Thoracic aorta (tissue), 2 donors: ENCODE data around the gene UPK3A. TPM values are rescaled to one million over a fixed set of nuclear protein-coding genes. Genes with fewer than 3 reads are reported as not detected.

ENCODE experiments used
- ATAC-seq: fragments of 150-250 bp; one replicate; pipeline ENCODE4 v1.8.0; 2017; ENCODE audit warnings: low read depth; ENCODE audit not compliant: insufficient number of reproducible peaks, low FRiP score
- DNase-seq: peaks from one replicate; pipeline ENCODE4 v3.0.0-alpha.2; 2020; ENCODE audit warnings: low spot score
- H3K27ac ChIP-seq, 2 donors: fragments of 200-600 bp; sonication (generic); 1 replicate in 1 of 2; 2 replicates in 1 of 2; pipeline ENCODE4 v1.5.1; 2016; ENCODE audit warnings: mild to moderate bottlenecking in 2 of 2, moderate library complexity in 2 of 2
- H3K27me3 ChIP-seq: fragments of 200-600 bp; sonication (generic); replicated peaks from 2 replicates; pipeline ENCODE4 v1.6.0; 2016; ENCODE audit warnings: mild to moderate bottlenecking; ENCODE audit not compliant: insufficient read depth
- H3K36me3 ChIP-seq: fragments of 200-600 bp; sonication (generic); one replicate; pipeline ENCODE4 v1.5.1; 2016
- H3K4me1 ChIP-seq, 2 donors: fragments of 200-600 bp; sonication (generic); 1 replicate in 1 of 2; 2 replicates in 1 of 2; pipeline versions ENCODE4 v1.5.1 to v1.6.0; 2016; ENCODE audit warnings: low read depth in 2 of 2, mild to moderate bottlenecking in 1 of 2; ENCODE audit not compliant: control insufficient read depth in 1 of 2
- H3K4me3 ChIP-seq: fragments of 200-600 bp; sonication (generic); 2 replicates; pipeline ENCODE4 v1.5.1; 2016; ENCODE audit warnings: mild to moderate bottlenecking
- H3K9me3 ChIP-seq: fragments of 200-600 bp; sonication (generic); 2 replicates; pipeline ENCODE4 v1.5.1; 2016
- total RNA-seq, 2 donors: library from RNA; depleted of rRNA; stranded (reverse); fragments of >200 nt; gene quantifications; one replicate each; pipeline versions ENCODE4 v1.1.0 to v1.2.3, GENCODE V29; 2016
- TF ChIP-seq, protein P1 (sequence below): fragments of 200-600 bp; sonication (generic); IDR thresholded peaks from one replicate; pipeline ENCODE4 v1.5.1; 2019; ENCODE audit warnings: antibody characterized with exemption

Gene UPK3A
- total RNA-seq, 2 donors from 2014 or later, result not detected

DNA sequence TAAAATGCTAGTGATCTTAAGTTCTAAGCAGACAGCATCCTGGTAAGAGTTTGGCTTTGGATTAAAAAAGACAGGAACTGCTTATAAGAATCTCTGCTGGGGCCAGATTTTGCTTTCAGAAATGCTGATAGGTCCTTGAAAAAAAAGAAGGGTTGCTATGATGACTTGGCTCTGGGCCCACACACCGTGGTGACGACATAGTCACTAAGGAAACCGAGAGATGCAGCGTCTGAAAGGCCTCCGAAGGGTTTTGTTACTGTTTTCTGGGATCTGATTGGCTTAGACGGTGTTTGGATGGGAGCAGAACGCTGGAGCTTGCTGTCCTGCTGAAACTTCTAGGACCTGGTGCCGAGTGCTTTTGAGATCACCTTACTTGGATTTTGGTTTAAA is 33.4 kb downstream of the UPK3A start:
- H3K27ac ChIP-seq, result peak overlapping the region; percentile 95
- H3K4me1 ChIP-seq, result peaks cover 18 to 84% of the 10 kb centered on the region in 2 donors
- H3K27me3 ChIP-seq, result no peaks in the 10 kb centered on the region
- DNase-seq, result peak; percentile 80
- TF ChIP-seq, protein P1, sequence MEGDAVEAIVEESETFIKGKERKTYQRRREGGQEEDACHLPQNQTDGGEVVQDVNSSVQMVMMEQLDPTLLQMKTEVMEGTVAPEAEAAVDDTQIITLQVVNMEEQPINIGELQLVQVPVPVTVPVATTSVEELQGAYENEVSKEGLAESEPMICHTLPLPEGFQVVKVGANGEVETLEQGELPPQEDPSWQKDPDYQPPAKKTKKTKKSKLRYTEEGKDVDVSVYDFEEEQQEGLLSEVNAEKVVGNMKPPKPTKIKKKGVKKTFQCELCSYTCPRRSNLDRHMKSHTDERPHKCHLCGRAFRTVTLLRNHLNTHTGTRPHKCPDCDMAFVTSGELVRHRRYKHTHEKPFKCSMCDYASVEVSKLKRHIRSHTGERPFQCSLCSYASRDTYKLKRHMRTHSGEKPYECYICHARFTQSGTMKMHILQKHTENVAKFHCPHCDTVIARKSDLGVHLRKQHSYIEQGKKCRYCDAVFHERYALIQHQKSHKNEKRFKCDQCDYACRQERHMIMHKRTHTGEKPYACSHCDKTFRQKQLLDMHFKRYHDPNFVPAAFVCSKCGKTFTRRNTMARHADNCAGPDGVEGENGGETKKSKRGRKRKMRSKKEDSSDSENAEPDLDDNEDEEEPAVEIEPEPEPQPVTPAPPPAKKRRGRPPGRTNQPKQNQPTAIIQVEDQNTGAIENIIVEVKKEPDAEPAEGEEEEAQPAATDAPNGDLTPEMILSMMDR, result no peak
- peak overlapping the region; percentile 55 for H3K4me3 ChIP-seq
- peaks cover 5% of the 10 kb centered on the region for H3K36me3 ChIP-seq
- no peaks in the 10 kb centered on the region for H3K9me3 ChIP-seq
- ATAC-seq, result peak; percentile 75

DNA sequence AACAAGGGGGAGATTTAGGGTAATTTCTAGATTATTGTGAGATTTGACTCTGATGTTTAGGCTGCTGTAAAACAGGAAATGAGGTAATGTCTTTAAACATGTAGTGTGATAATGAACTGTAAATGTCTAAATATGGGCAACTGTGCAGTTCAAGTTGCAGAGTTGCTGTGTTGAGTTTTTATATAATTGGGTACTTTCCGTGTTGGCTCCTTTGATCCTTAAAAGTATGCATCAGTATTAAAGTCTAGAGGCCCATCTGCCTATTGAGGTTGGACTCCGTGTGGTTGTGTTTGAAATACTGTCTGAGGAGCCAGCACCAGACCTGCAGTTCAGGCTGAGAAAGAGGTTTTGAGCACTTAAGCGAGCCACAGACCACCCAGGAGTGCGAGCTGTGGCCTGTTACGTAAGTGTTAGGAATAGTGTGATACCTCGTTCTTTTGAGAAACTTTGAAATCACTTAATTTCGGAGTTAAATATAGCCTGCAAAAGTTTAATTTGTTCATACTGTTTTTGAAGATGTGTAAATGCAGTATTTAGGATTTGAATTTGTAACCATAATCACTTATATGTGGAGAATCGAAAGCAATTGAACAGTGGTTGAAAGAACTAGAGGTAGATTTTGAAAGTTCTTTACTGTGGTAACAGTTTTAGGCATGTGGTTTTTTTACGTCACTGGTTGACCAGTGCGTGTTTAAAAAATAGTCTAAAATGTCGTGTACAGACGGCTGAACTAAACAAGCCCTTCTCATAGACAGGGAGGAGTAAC is 34.0 kb downstream of the UPK3A start:
- DNase-seq (no peak), ATAC-seq (peak; percentile 5)
- no peaks in the 10 kb centered on the region for H3K9me3 ChIP-seq
- peaks cover 9% of the 10 kb centered on the region for H3K36me3 ChIP-seq
- H3K27me3 ChIP-seq, result no peaks in the 10 kb centered on the region
- peaks cover 18 to 81% of the 10 kb centered on the region in 2 donors for H3K4me1 ChIP-seq
- H3K4me3 ChIP-seq, result peak overlapping the region; percentile 55
- peak overlapping the region; percentile 95 for H3K27ac ChIP-seq
- TF ChIP-seq, protein P1, result no peak

DNA sequence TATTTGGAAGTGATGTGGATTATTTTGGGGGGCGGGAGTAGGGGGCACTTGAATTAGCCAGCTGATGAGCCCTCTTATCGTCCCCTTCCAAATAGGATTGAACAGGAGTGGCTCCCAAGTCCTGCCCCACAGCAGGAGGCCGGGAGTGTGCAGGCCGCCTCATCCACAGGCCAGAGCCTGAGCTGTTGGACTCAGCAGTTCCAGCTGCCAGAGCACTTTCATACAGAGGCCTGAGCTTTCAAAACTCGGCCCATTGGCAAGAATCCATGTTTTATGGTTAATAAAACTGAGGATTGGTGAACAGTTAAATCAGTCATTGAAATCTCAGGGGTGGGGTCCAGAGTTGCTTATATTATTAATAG is 34.6 kb downstream of the UPK3A start:
- TF ChIP-seq, protein P1, result no peak
- Histone ChIP-seq H3K27ac (peak overlapping the region; percentile 95), H3K27me3 (no peaks in the 10 kb centered on the region), H3K4me1 (peaks cover 18 to 76% of the 10 kb centered on the region in 2 donors), H3K9me3 (no peaks in the 10 kb centered on the region), H3K36me3 (peaks cover 15% of the 10 kb centered on the region), H3K4me3 (peak overlapping the region; percentile 55)
- DNase-seq (no peak), ATAC-seq (no peak)

DNA sequence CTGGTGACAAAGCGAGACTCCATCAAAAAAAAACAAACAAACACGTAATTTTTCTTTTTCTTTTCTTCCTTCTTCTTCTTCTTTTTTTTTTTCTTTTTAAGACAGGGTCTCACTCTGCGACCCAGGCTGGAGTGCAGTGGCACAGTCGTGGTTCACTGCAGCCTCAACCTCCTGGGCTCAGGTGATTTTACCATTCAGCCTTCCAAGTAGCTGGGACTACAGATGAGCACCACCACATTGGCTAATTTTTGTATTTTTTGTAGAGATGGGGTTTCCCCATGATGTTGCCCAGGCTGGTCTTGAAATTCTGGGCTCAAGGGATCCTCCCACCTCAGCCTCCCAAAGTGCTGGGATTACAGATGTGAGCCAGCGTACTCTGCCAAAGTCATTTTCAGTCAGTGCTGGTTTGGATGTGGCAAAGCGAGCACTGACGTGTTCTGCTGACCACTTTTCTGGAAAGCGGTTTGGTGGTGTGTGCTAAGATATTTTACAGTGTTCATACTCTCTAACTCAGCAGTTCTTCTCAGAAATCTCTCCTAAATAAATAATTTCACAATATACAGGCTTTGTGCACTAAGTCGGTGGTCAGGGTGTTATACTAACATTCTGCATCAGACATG is 35.7 kb downstream of the UPK3A start:
- Histone ChIP-seq H3K27me3 (no peaks in the 10 kb centered on the region), H3K9me3 (no peaks in the 10 kb centered on the region), H3K27ac (peak overlapping the region; percentile 95), H3K4me3 (no peak overlapping the region), H3K4me1 (peaks cover 18 to 69% of the 10 kb centered on the region in 2 donors), H3K36me3 (peaks cover 25% of the 10 kb centered on the region)
- peak; percentile 43 for ATAC-seq
- TF ChIP-seq, protein P1, result no peak
- no peak for DNase-seq

DNA sequence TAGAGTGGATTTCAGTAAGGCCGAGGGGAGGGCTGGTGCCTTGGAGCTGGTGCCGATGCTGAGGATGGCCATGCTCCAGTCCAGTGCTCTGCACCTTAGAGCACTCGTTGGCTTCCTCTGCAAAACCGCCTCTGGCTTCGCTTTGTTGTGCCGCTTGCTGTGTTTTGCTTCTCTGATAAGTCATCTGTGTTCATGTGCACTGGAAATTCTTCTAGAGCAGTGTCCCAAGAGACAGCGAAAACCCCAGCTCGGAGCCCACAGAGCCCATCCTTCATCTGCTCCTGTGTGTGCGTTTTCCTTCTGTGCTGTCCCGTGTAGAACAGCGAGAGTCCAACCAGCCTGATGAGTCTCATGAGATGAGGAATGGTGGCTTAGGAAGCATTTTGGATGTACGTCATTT is 37.1 kb downstream of the UPK3A start:
- ATAC-seq (no peak), DNase-seq (no peak)
- TF ChIP-seq, protein P1, result no peak
- H3K9me3 ChIP-seq, result no peaks in the 10 kb centered on the region
- no peak overlapping the region for H3K4me3 ChIP-seq
- no peak overlapping the region for H3K27ac ChIP-seq
- H3K27me3 ChIP-seq, result no peaks in the 10 kb centered on the region
- peaks cover 18 to 60% of the 10 kb centered on the region in 2 donors for H3K4me1 ChIP-seq
- H3K36me3 ChIP-seq, result peaks cover 33% of the 10 kb centered on the region
